HCT116 (cell line): ENCODE data around the gene CDK4. TPM values are rescaled to one million over a fixed set of nuclear protein-coding genes. Genes with fewer than 3 reads are reported as not detected.

Experiments
- ATAC-seq: fragments of 200-7000 bp; cut with Tn5 transposase; 2 replicates; pipeline ENCODE4 v1.9.1; 2020; ENCODE audit warnings: mild to moderate bottlenecking, moderate library complexity
- BruUV-seq: library from RNA; stranded (reverse); fragments of 400-500 nt; replicated peaks from 2 replicates; lab custom pipeline; 2021; lab: Mats Ljungman, UMichigan
- CTCF ChIA-PET: fragments of 300-600 bp; sonication (Branson Sonifier 250); formaldehyde crosslinking; loops from one replicate; lab custom pipeline; 2021; ENCODE audit warnings: antibody characterized with exemption; lab: Charles Lee
- POLR2A ChIA-PET: fragments of 300-600, 350-600 bp; sonication (Branson Sonifier 250); formaldehyde crosslinking; loops from one replicate; lab custom pipeline; 2021; ENCODE audit warnings: antibody characterized with exemption; lab: Charles Lee
- RAD21 ChIA-PET, 2 experiments: fragments of 300-600 bp; sonication (Branson Sonifier 250); formaldehyde crosslinking; loops; one replicate each; lab custom pipeline; 2023; ENCODE audit warnings: low total read pairs in 2 of 2; ENCODE audit not compliant: uncharacterized antibody in 2 of 2, unreplicated experiment in 2 of 2, low non-redundant PET in 1 of 2; lab: Charles Lee
- DNase-seq: peaks from one replicate; pipeline ENCODE4 v3.0.0-alpha.2; 2010; ENCODE audit warnings: low read depth, low spot score
- H2AFZ ChIP-seq: fragments of 200-600 bp; shearing (Covaris generic), sonication (generic); 2 replicates; pipeline ENCODE4 v1.6.1; 2017; ENCODE audit warnings: low read depth, mixed run types, mixed read lengths, antibody characterized with exemption, low read length; ENCODE audit not compliant: poor library complexity, severe bottlenecking
- H3K27ac ChIP-seq: 2 replicates; pipeline ENCODE4 v1.5.1; 2012; ENCODE audit warnings: low read depth, low read length
- H3K27me3 ChIP-seq: fragments of 200-600 bp; sonication (generic); 2 replicates; pipeline ENCODE4 v1.6.1; 2016; ENCODE audit warnings: mixed run types, low read length, mixed read lengths; ENCODE audit not compliant: insufficient read depth
- H3K36me3 ChIP-seq, 2 experiments: fragments of 200-500 bp in 1 of 2; fragments of 200-600 bp in 1 of 2; sonication (Bioruptor generic) in 1 of 2; sonication (generic) in 1 of 2; 2 replicates each; pipeline versions ENCODE4 v1.5.1 to v1.6.1; 2014 to 2016; ENCODE audit warnings: low read length in 2 of 2, inconsistent platforms in 1 of 2, mixed read lengths in 1 of 2, mixed run types in 1 of 2; ENCODE audit not compliant: insufficient read depth in 2 of 2, control insufficient read depth in 1 of 2
- H3K4me1 ChIP-seq, 2 experiments: fragments of 200-600 bp in 1 of 2; sonication (generic) in 1 of 2; 2 replicates each; pipeline versions ENCODE4 v1.5.1 to v1.6.1; 2012 to 2017; ENCODE audit warnings: low read length in 2 of 2, inconsistent platforms in 1 of 2, mild to moderate bottlenecking in 1 of 2, mixed read lengths in 1 of 2, mixed run types in 1 of 2, moderate library complexity in 1 of 2; ENCODE audit not compliant: insufficient read depth in 2 of 2, control insufficient read depth in 1 of 2
- H3K4me2 ChIP-seq: fragments of 200-600 bp; sonication (generic); 2 replicates; pipeline ENCODE4 v1.6.1; 2017; ENCODE audit warnings: mixed run types, low read length, mixed read lengths
- H3K4me3 ChIP-seq, 2 experiments: fragments of 200-600 bp in 1 of 2; sonication (generic) in 1 of 2; replicated peaks in 1 of 2; 2 replicates each; pipeline ENCODE4 v1.5.1; 2011 to 2016; ENCODE audit warnings: low read length in 2 of 2, control low read depth in 1 of 2, low read depth in 1 of 2, mild to moderate bottlenecking in 1 of 2, mixed read lengths in 1 of 2, mixed run types in 1 of 2
- H3K79me2 ChIP-seq: fragments of 200-600 bp; sonication (generic); 2 replicates; pipeline ENCODE4 v1.6.1; 2017; ENCODE audit warnings: mild to moderate bottlenecking, mixed run types, low read length, moderate library complexity, mixed read lengths; ENCODE audit not compliant: insufficient read depth
- H3K9ac ChIP-seq: fragments of 200-600 bp; sonication (generic); 2 replicates; pipeline ENCODE4 v1.6.1; 2016; ENCODE audit warnings: low read length, mixed read lengths
- H3K9me2 ChIP-seq: fragments of 200-600 bp; sonication (generic), shearing (Covaris generic); 2 replicates; pipeline ENCODE4 v1.6.1; 2017; ENCODE audit warnings: mixed run types, mild to moderate bottlenecking, moderate library complexity; ENCODE audit not compliant: insufficient read depth
- H3K9me3 ChIP-seq, 2 experiments: fragments of 200-500 bp in 1 of 2; fragments of 200-600 bp in 1 of 2; sonication (Bioruptor generic) in 1 of 2; sonication (generic) in 1 of 2; 2 replicates each; pipeline ENCODE4 v1.6.1; 2014 to 2017; ENCODE audit warnings: low read length in 2 of 2, mixed read lengths in 2 of 2, inconsistent platforms in 1 of 2, low read depth in 1 of 2, mild to moderate bottlenecking in 1 of 2, mixed run types in 1 of 2, moderate library complexity in 1 of 2; ENCODE audit not compliant: control insufficient read depth in 1 of 2, insufficient read depth in 1 of 2
- H4K20me1 ChIP-seq: fragments of 200-600 bp; sonication (generic), shearing (Covaris generic); 2 replicates; pipeline ENCODE4 v1.6.1; 2017; ENCODE audit warnings: mixed run types, mild to moderate bottlenecking, moderate library complexity; ENCODE audit not compliant: insufficient read depth
- CBX3 ChIP-seq: IDR thresholded peaks from 2 replicates; pipeline ENCODE4 v1.6.1; 2012; ENCODE audit warnings: low read depth
- CTCF ChIP-seq, 3 experiments: fragments of 200-600 bp in 1 of 3; sonication (generic) in 1 of 3; IDR thresholded peaks in 2 of 3; conservative IDR thresholded peaks in 1 of 3; 2 replicates each; pipeline ENCODE4 v1.5.1; 2012 to 2017; ENCODE audit warnings: low read depth in 2 of 3, low read length in 2 of 3, antibody characterized with exemption in 1 of 3, borderline replicate concordance in 1 of 3, control low read depth in 1 of 3, mild to moderate bottlenecking in 1 of 3, mixed read lengths in 1 of 3, mixed run types in 1 of 3, moderate library complexity in 1 of 3; ENCODE audit not compliant: insufficient read depth in 1 of 3
- EGR1 ChIP-seq: IDR thresholded peaks from 2 replicates; pipeline ENCODE4 v1.6.1; 2012; ENCODE audit warnings: low read depth
- ELF1 ChIP-seq: IDR thresholded peaks from 2 replicates; pipeline ENCODE4 v1.6.1; 2012; ENCODE audit warnings: low read depth, borderline replicate concordance
- MAX ChIP-seq: IDR thresholded peaks from 2 replicates; pipeline ENCODE4 v1.6.1; 2012
- POLR2A ChIP-seq: IDR thresholded peaks from 2 replicates; pipeline ENCODE4 v1.7.0; 2011; ENCODE audit warnings: borderline replicate concordance; ENCODE audit not compliant: insufficient read depth, insufficient read length; ENCODE audit errors: extremely low read depth
- POLR2AphosphoS5 ChIP-seq: IDR thresholded peaks from 2 replicates; pipeline ENCODE4 v1.6.1; 2011; ENCODE audit warnings: mild to moderate bottlenecking, low read depth, low read length, moderate library complexity
- RAD21 ChIP-seq: IDR thresholded peaks from 2 replicates; pipeline ENCODE4 v1.6.1; 2012; ENCODE audit warnings: low read depth, mild to moderate bottlenecking
- SIN3A ChIP-seq: IDR thresholded peaks from 2 replicates; pipeline ENCODE4 v1.6.1; 2012; ENCODE audit warnings: low read depth
- SP1 ChIP-seq: IDR thresholded peaks from 2 replicates; pipeline ENCODE4 v1.6.1; 2012; ENCODE audit warnings: low read depth
- SRF ChIP-seq: IDR thresholded peaks from 2 replicates; pipeline ENCODE4 v1.6.1; 2012; ENCODE audit warnings: low read depth
- TCF7L2 ChIP-seq: IDR thresholded peaks from 2 replicates; pipeline ENCODE4 v1.7.0; 2011; ENCODE audit warnings: borderline replicate concordance, inconsistent platforms; ENCODE audit not compliant: insufficient read depth, insufficient read length; ENCODE audit errors: extremely low read depth
- YY1 ChIP-seq: IDR thresholded peaks from 2 replicates; pipeline ENCODE4 v1.6.1; 2011; ENCODE audit warnings: low read length, low read depth, moderate library complexity, mild to moderate bottlenecking; ENCODE audit not compliant: insufficient replicate concordance; ENCODE audit errors: extremely low read depth
- ZBTB33 ChIP-seq: IDR thresholded peaks from 2 replicates; pipeline ENCODE4 v1.6.1; 2011; ENCODE audit warnings: mild to moderate bottlenecking, low read length, moderate library complexity; ENCODE audit not compliant: insufficient replicate concordance; ENCODE audit errors: extremely low read depth
- ZFX ChIP-seq: fragments of 450-650 bp; IDR thresholded peaks from 2 replicates; pipeline ENCODE4 v1.6.1; 2017
- intact Hi-C: fragments of 100-400 bp; cut with micrococcal nuclease; formaldehyde crosslinking; loops from 2 replicates; pipeline ENCODE4 v1.10.0; 2022
- total RNA-seq: library from RNA; stranded (reverse); gene quantifications from one replicate; pipeline ENCODE4 v1.2.1, GENCODE V29; 2021; ENCODE audit not compliant: unreplicated experiment

The CDK4 gene
- total RNA-seq, 1 experiment from 2014 or later, result 206 TPM

- TF ChIP-seq CTCF (IDR thresholded peaks at IDR 0.05 in 2 of 3, conservative IDR thresholded peaks at IDR 0.05 in 1 of 3; ENCODE audit: borderline replicate concordance in 1 of 3, insufficient read depth in 1 of 3, low read depth in 2 of 3, low read length in 2 of 3) (peak in 2 of 3 experiments; percentile 44; a peak in 4 of 6 replicates), TCF7L2 (no peak), CBX3 (no peak), SP1 (no peak), MAX (no peak), ZFX (peak; percentile 49; the same call in 1 of the 2 replicates)
Measured at GRCh38 chr12:57765003-57765697, 13.0 kb upstream of the CDK4 start (continued).

GRCh38 chr12:57764662-57765002, 12.5 kb upstream of the CDK4 start:
- Histone ChIP-seq H3K27me3 (no peaks in the 10 kb centered on the region), H3K4me3 (peak overlapping the region; percentile 72 to 81), H3K9me3 (no peaks in the 10 kb centered on the region), H3K9me2 (no peaks in the 10 kb centered on the region), H3K4me2 (peak overlapping the region; percentile 100), H3K79me2 (no peaks in the 10 kb centered on the region; the same call in 1 of the 2 replicates), H4K20me1 (no peaks in the 10 kb centered on the region), H3K9ac (peak overlapping the region; percentile 81), H3K36me3 (peaks cover 10 to 15% of the 10 kb centered on the region in 2 experiments; a peak in 3 of 4 replicates), H3K4me1 (peaks cover 11 to 40% of the 10 kb centered on the region in 2 experiments), H2AFZ (peak overlapping the region; percentile 79), H3K27ac (peak overlapping the region; percentile 73)
- RAD21 ChIA-PET, result no interaction called here
- POLR2A ChIA-PET, result interaction anchor here (0.7 to 0.9 kb wide), 2 partner anchors 20 to 177 kb away, joined by 3 to 4 read pairs; partner anchors contain the start of genes ATP23 and TSPAN31
- TF ChIP-seq POLR2AphosphoS5, result peak; percentile 77
- no peak for TF ChIP-seq SRF
- TF ChIP-seq SP1, result no peak
- no peak for TF ChIP-seq SIN3A
- no peak for TF ChIP-seq EGR1
- peak; percentile 4 for TF ChIP-seq YY1
- no peak for TF ChIP-seq TCF7L2
- no peak for TF ChIP-seq CBX3
- TF ChIP-seq RAD21, result no peak
- TF ChIP-seq ZFX, result no peak
- TF ChIP-seq ELF1, result no peak
- no peak for TF ChIP-seq ZBTB33
- no peak for TF ChIP-seq POLR2A
- BruUV-seq, result no TSS peak
- CTCF ChIA-PET, result interaction anchor here (4.0 kb wide), 1 partner anchor 8 kb away, joined by 51 read pairs; no protein-coding TSS in a partner anchor
- intact Hi-C loops, result no loop called here
- peak; percentile 33 for ATAC-seq
- no peak for DNase-seq
